Left renal pelvis (tissue), 4 donors: ENCODE results near the gene CHTF8. TPM values are rescaled to one million over a fixed set of nuclear protein-coding genes. Genes with fewer than 3 reads are reported as not detected.
"Not testable (repeated sequence)": the region's sequence is repeated elsewhere in the genome, so short reads cannot be mapped to it uniquely, and the experiment has no call there.

Experiments
- DNase-seq, 4 donors: peaks; one replicate each; pipeline ENCODE4 v3.0.0-alpha.2; 2013; ENCODE audit warnings: low read depth in 4 of 4, low spot score in 3 of 4
- polyA plus RNA-seq, 4 donors: library from polyadenylated mRNA; unstranded; fragments of 120-200 nt; gene quantifications; one replicate each; pipeline ENCODE4 v1.2.1, GENCODE V29; 2013; ENCODE audit not compliant: insufficient read length in 4 of 4

Gene CHTF8, protein sequence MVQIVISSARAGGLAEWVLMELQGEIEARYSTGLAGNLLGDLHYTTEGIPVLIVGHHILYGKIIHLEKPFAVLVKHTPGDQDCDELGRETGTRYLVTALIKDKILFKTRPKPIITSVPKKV
- 100 to 1,000 TPM; 106 to 173 (median 156) TPM for polyA plus RNA-seq

DNA sequence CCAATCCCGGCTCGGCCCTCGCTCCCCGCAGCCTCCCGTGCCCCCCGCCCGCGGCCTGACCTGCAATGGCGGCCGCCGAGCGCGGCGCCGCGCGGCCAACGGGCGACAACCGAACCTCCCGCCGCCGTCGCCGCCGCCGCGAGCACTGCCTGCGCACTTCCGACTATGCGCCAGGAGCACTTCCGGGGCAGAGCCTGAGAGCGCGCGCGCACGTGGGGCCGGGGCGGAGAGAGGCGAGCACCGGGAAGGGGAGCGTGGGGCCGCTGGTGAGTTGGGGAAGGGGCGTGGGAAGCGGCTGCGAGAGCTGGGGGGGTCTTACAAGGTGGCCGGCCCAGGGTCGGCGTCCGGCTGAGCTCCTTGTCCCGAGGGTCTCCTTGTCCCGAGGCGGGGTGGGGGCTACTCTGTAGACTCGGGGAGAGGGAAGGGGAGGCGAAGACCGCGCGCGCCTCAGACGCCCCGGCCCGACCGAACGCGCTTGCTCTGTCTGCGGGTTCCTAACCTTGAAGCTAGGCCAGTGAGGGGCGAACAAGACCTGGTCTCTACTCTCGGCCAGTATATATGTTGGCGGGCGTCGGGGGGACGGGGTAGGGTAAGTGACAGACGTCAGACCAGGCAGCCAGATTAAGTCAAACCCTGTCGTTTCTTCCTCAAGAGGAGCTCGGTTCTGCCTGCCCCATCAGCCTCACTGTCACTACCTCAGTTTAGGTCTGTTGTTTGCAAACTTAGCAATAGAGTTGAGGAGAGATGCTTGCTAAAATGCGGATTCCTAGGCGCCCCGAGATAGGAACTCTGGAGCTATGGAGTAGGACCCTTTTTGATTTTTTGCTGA lies at the start of gene CHTF8, which contains the start of gene UTP4:
CHTF8 (minus strand) TSS at position 165 of the 829 bp plus-strand sequence. CDS start 11,130 bp downstream, outside the sequence.
UTP4 (plus strand) TSS at position 226 of the 829 bp plus-strand sequence. CDS start 811 bp downstream, outside the sequence.
- peak in 2 of 4 donors; percentile 64 to 67 for DNase-seq

DNA sequence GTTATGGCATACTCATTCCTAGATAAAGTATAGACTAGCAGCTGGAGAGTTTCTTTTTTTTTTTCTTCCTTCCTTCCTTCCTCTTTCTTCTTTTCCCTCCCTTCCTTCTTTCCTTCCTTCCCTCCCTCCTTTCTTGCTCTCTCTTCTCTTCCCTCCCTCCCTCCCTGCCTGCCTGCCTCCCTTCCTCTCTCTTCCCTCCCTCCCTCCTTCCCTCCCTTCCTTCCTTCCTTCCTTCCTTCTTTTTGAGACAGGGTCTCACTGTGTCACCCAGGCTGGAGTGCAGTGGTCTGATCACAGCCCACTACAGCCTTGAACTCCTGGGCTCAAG lies 47.6 kb upstream of the CHTF8 start:
- DNase-seq = no peak

DNA sequence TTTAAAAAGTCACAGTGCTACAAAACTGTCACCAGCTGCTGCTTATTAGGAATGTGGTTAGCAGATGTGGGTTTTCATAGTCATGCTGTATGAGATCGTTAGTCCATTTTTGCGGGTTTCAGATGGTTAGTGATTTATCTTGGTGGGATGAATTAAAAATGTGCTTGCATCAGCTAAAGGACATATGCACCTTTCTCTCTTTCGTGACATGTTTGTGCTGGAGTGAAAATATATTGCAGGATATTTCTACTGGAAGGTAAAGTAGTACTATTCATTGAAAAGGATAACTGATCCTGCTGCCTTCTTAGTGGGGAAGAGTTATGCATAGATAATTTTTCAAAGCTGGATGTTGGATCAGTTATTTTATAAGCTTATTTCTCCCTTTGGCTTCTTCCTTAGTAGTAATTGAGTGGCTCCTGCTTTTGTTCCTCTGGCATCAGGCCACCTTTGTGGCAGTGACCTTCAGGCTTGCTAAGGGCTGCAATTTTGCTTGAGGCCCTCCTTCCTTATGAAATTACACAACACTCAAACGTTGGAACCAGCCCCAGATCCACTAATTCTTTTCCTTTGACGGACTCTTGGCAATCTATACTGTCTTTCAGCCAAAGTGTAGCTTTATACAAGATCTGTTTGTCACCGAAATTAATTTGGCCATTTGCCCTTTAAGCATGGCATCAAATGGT lies 47.1 kb upstream of the CHTF8 start:
- peak in 2 of 4 donors; percentile 36 to 46 for DNase-seq

DNA sequence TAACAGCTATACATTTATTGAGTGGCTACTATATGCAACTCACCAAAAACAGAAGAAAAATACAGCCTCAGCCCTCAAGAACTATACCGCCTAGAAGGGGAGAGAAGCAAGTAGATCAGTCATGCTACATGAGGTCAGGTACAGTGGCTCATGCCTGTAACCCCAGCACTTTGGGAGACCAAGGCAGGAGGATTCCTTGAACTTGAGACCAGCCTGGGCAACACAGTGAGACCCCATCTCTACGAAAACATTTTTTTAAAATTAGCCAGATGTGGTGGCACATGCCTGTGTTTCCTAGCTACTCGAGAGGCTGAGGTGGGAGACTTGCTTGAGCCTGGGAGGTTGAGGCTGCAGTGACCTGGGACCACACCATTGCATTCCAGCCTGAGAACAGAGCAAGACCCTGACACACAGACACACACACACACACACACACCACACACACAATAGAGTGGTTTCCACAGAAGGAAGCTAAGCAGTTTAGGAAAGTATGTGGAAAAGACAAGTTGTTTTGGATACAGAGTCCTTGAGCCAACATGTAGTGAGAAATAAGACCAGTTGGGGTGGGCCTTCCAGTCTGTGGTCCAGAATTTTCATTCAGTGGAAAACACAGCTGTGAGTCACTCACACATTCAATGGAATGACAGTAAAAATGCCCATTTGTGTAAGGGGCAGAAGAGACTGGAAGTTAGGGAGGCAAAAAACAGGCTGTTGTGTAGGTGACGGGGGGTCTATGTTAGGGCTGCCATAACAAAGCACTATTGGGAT lies 43.8 kb upstream of the CHTF8 start:
- no peak for DNase-seq

DNA sequence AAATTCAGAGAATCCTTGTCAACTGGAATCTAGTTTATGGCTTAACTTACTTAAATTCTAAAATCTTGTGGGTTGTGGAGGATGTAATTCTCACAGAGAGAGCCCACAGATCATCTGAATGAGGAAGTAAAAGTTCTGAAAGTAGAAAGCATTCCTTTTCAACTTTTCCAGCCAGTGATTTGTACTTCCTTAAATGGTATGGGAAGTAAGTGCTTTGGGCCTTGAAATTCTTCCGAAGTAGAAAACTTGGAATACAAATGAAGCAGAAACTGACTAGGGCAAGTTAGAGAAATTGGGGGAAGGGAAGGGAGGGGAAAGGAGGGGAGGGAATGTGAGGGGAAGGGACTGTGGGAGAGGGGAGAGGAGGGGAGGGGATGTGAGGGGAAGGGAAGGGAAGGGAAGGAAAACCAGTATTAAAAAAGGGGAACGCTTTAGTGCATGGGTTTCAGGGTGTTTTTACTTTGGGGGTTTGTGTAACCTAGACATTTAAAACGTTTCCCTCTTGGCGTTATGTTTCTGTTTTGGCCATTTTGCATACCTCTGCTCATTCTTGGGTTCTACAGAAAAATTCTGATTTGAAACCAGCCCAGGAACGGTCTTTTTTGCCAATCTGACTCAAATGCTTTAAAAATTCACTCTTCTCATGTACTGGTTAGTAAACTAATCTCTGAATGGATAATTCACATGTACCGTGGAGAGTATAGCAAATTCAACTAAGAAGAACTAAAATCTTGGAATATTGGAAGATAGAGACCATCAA lies 39.1 kb upstream of the CHTF8 start:
- DNase-seq = no peak

DNA sequence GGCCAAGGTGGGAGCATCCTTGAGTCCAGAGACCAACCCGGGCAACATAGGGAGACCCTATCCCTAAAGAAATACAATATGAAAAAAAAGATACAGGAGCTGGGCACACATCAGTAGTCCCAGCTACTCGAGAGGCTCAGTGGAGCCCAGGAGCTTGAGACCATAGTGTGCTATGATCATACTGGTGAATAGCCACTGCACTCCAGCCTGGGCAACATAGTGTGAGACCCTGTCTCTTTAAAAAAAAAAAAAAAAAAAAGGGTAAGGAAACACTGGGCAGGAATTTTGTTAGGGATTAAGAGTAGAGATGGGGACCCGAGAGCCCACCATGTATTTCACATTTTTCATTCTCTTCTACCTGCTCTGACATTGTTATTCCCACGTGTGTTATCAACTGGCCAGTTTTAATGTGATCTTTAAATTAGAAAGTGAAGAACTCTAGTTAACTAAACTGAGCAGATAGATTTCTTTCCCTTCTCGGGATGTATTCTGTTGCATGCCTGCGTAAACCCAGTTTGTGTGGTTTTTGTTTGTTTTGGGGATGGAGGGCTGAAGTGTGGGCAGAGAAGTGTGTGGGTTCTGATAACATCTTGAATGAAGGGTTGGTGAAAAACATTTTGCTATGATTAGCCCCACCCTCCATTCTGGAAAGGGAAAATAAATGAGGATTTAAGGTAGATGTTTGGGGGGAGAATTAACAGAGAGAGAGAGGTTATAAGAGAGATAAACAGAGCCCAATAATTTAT lies 37.4 kb upstream of the CHTF8 start:
- DNase-seq = no peak

DNA sequence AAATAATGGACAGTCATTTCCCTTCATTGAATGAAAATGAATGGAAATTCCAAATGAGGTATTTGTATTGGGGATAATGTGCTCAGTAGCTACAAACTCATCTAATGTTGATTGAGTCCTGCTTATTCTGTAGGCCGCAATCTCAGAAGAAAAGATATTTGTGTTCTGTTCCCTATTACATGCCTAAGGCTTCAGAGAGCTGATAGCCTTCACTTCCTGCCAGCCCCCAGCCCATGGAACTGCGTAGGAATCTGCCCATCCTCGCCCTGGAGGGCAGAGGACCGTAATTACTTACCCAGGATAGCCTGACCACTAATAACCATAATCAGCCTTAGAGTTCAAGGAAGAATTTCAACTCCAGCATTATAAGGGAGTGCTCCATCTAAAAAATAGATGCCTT lies 36.7 kb upstream of the CHTF8 start:
- no peak for DNase-seq

DNA sequence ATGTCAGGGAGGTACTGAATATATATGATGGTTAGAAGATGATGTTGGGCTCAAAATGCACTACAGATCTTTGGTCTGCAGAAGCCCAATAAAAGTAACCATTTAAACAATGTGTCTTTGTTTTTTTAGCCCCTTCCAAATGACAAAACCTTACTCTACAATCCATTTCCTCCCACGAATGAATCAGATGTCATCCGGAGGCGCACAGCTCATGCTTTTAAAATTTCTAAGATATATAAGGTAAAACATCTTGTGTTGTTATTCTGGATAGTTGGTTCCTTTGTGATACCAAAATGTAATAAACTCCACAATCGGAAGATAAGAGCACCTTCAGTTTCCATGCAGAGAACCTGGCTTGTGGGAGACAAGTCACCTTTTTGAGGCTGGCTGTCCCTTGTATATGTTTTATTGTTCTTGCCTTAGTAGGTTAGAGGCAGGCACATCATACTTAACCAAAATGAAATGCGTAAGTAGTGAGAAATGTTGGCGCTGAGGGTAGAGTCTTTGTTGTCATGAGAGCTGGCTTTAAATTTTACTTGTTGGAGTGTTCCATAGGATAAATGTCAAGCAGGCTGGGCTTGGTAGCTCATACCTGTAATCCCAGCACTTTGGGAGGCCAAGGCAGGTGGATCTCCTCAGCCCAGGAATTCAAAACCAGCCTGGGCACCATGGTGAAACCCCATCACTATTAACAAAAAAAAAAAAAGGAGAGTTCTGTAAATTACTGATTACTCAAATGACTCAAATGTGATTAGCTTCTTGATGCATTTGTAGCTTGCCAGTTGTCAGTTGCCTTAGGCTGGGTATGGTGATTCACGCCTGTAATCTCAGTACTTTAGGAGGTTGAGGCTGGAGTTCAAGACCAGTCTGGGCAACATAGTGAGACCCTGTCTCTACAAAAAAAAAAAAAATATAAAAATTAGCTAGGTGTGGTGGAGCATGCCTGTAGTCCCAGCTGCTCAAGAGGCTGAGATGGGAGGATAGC lies 34.9 kb upstream of the CHTF8 start:
- no peak for DNase-seq

DNA sequence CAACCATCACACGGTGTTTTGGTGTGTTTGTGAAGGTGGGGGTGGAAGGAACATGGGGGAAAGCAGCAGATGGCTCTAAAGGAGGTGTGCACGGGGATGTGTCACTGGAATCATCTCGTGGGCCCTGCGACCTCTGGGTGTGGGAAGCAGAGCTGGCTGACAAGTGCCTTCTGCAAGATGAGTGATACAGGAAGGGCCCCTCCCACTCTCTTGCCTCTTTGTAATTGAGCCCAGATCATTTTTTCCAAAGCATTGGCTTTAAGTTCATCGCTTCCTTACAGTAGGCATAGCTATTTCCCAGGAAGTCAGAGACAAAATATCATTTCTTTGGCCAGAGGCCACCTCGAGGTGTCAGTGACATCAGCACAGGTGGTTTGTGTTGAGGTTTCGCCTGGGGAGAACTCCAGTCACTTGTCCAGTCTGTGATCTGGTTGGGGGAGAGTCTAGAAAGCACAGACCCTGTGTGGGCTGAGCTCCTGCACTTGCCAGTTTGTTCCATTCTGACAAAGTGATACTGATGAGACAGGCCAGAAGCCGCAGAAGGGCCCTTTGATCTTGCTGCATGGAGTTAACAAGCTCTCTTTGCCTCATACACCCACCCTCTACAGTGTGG lies 33.9 kb upstream of the CHTF8 start:
- no peak for DNase-seq

DNA sequence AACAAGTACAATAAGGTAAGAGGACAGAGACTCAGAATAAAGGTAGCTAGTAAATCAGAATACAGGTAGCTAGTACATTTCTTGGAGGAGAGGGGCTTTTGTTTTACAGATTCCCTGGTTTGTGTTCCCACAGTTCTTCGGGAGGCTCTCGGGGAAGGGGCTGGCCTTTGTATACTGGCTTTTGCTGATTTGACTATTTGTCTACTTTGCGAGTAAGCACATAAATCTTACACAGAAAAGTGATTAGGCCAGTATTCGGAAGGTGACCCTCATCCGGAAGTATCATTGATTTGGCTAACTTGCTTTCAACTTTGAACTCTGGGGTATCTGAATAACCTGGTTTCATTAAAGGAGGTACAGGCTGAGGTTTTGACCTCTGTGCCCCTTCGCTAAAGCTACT lies 33.2 kb upstream of the CHTF8 start:
- no peak for DNase-seq

DNA sequence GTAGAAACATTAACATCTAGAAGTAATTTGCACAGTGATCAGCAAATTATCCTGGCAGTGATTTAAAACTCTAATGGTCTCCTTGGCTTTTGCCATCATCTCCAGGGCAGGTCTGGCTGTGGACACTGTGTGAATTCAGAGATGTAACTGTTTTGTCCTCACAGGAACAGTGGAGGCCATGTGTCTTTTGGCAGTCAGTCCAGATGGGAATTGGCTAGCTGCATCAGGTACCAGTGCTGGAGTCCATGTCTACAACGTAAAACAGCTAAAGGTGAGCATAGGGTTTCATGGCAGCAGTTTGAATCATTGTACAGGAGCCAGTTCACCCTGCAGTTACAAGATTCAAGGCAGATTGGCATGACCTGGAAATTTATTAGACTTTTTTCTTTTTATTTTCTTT lies 27.8 kb upstream of the CHTF8 start:
- no peak for DNase-seq

DNA sequence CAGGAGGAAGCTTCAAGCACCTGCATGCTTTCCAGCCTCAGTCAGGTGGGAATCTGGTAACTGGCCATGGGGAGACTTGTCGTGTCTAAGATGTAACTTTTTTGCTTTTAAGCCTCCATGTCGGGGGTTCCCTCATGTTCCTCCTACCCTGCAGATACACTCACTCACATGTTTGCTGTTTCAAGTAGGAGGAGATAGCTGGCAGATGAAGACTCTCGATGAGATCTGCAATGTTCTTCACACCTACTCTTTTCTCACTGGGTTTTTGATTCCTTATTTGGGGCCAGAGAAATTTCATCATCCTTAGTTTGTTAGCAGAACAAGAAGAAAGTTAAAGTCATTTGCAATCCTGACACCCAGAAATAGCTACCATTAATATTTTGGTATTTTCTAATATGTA lies 24.8 kb upstream of the CHTF8 start:
- DNase-seq = no peak

DNA sequence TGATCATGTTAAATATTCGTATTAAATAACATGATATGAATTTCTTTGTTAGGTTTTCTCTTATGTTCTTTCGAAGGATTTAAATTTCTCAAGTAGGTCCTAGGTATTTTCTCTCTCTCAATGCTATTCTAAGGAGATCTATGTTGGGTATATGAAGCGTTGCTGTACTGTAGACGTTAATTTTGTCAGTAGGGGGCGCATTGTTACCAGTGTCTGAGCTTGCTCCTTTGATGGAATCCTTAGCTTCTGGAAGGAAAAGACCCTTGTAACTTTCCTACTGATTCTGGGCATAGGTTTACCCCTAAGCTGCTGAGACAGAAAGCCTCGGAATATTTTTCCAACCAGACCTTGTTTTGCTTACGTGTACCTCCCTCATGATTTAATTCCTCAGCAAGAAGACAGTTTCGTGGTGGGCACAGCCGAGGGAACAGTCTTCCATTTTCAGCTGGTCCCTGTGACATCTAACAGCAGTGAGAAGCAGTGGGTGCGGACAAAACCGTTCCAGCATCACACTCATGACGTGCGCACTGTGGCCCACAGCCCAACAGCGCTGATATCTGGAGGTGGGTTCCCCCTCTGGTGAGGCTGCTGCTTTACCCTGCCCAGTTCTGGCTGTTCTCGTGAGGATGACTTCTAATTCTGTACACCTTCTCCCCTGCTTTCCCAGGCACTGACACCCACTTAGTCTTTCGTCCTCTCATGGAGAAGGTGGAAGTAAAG lies 17.9 kb upstream of the CHTF8 start:
- DNase-seq = peak in 2 of 4 donors; percentile 74

DNA sequence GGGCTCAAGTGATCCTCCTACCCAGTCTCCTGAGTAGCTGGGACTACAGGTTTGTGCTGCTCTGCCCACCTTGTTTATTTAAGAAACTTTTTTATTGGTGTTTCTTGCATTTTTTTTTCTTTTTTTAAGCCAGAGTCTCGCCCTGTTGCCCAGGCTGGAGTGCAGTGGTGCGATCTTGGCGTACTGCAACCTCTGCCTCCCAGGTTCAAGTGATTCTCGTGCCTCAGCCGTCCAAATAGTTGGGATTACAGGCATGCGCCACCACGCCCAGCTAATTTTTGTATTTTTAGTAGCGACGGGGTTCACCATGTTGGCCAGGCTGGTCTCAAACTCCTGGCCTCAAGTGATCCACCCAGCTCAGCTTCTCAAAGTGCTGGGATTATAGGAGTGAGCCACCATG lies 17.2 kb upstream of the CHTF8 start:
- DNase-seq = not testable (repeated sequence)

DNA sequence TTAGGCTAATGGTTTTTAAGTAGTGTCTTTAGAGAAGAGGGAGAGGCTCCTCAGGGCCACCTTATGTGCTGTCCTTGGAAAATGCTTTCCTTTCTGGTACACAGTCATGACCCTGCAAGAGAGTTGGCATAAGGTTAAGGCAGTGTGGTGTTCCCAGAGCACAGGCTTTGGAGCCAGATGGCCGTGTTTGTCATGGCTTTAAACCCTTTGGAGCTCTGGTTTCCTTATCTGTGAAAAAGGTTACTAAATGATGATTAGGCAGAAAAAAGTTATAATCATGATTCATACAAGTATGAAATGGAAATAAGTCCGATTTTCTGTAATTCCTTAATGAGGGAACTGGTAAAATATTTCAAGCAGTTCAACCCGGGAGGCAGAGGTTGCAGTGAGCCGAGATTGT lies 13.3 kb upstream of the CHTF8 start:
- DNase-seq = no peak

DNA sequence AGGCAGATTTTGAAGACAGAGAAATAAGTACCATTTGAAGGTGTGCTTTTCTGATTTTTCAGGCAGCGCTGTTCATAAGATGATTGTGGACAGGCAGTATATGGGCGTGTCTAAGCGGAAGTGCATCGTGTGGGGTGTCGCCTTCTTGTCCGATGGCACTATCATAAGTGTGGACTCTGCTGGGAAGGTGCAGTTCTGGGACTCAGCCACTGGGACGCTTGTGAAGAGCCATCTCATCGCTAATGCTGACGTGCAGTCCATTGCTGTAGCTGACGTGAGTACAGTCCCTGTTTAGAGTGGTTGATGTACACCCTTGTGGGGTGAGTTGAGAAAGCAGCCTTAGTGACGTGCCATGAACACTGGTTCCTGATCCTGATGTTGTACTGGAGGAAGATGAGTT lies 10.7 kb upstream of the CHTF8 start:
- DNase-seq = no peak

DNA sequence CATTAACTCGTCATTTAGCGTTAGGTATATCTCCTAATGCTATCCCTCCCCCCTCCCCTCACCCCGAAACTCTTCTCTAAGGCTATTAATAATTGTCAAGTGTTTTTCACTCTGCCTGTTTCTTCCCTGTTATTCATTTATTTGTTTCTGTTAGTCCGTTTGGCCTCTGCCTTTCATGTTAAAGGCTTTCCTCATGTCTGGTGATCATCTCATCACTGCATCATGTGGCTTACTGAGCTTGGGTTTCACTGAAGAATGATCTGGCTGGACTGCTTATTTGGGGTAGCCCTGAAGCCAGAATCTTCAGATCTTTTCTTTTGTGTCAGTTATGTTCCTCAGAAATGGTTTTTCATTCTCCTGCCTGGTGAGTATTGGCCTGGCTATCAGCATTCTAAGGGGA lies 9.5 kb upstream of the CHTF8 start:
- DNase-seq = no peak
